Kasumi-1 (cell line): ENCODE results near the gene RNU1-4.
"Not testable (repeated sequence)": the region's sequence is repeated elsewhere in the genome, so short reads cannot be mapped to it uniquely, and the experiment has no call there.

Experiments used
- DNase-seq, 2 experiments: peaks; one replicate each; lab custom pipeline; 2025; lab: John Stamatoyannopoulos, UW

The RNU1-4 gene

DNA sequence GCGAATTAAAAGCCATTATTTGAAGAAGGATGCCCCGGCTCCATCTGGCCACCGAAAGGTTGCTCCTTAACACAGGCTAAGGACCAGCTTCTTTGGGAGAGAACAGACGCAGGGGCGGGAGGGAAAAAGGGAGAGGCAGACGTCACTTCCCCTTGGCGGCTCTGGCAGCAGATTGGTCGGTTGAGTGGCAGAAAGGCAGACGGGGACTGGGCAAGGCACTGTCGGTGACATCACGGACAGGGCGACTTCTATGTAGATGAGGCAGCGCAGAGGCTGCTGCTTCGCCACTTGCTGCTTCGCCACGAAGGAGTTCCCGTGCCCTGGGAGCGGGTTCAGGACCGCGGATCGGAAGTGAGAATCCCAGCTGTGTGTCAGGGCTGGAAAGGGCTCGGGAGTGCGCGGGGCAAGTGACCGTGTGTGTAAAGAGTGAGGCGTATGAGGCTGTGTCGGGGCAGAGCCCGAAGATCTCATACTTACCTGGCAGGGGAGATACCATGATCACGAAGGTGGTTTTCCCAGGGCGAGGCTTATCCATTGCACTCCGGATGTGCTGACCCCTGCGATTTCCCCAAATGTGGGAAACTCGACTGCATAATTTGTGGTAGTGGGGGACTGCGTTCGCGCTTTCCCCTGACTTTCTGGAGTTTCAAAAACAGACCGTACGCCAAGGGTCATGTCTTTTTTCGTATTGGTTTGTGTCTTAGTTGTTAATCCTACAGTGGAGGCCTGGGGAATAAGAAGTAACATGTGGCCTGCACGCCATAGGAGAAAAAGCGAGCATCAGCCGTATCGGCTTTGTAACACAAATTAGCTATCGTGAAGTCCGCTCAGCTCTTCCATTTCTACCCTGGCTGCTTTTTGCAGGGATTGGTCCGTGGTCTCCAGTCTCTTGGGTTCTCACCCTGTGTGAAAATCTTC, at the start of gene RNU1-4:
RNU1-4 (plus strand) TSS at position 470 of the 918 bp plus-strand sequence.
- DNase-seq: not testable (repeated sequence)

- not testable (repeated sequence) for DNase-seq
Measured at GRCh38 chr1:16690971-16691682, 49.2 kb upstream of the RNU1-4 start.

DNA sequence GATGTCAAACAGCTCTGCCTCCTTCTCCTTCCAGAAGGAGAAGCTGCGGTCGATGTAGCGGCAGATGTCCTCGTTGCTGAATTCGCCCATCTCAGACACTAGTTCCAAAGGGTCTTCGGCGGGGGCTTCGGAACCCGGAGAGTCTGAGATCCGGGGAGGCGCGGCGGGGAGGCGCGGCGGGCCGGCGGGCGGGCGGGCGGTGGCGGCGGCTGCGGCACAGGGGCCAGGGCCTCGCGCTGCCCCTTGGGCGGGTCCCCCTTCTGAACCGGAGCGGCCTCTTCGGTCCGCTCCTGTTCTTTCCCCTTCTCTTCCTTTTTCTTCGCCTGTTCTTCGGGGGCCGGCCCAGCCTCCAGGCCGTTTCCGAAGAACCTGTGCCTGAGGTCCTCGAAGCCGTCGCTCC, 48.0 kb upstream of the RNU1-4 start:
- not testable (repeated sequence) for DNase-seq

DNA sequence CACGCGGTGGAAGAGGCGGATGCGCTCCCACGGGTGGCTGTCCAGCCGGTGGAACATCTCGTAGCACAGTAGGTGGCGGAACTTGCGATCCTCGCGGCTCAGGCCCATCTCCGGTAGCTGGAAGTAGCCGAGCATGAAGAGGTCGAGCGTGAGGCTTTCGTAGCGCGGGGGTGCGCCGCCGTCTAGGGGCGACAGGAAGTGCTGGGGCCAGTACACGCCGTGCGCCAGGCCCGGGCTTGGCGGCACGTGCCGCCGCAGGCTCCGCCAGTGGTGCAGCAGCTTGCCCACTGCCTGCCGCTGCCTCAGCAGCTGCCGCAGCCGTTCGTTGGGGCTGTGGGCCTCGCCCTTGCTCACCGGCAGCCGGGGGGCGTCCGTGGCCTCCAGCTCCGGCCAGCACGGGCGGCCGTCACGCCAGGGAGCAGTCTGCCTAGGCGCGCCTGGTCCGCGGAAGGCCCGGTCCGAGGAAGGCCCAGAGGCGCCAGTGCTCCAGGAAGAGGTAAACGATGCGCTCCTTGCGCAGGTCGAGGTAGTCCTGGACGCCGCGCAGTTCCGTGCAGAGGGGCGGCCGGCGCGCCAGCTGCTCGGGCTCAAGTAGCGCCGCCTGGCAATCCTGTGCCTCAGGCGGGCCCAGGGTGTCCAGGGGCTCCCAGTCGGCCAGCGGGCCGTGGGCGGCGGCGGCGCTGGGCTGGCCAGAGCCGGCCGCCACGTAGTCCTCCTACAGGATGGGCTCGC, 47.4 kb upstream of the RNU1-4 start:
- not testable (repeated sequence) for DNase-seq

DNA sequence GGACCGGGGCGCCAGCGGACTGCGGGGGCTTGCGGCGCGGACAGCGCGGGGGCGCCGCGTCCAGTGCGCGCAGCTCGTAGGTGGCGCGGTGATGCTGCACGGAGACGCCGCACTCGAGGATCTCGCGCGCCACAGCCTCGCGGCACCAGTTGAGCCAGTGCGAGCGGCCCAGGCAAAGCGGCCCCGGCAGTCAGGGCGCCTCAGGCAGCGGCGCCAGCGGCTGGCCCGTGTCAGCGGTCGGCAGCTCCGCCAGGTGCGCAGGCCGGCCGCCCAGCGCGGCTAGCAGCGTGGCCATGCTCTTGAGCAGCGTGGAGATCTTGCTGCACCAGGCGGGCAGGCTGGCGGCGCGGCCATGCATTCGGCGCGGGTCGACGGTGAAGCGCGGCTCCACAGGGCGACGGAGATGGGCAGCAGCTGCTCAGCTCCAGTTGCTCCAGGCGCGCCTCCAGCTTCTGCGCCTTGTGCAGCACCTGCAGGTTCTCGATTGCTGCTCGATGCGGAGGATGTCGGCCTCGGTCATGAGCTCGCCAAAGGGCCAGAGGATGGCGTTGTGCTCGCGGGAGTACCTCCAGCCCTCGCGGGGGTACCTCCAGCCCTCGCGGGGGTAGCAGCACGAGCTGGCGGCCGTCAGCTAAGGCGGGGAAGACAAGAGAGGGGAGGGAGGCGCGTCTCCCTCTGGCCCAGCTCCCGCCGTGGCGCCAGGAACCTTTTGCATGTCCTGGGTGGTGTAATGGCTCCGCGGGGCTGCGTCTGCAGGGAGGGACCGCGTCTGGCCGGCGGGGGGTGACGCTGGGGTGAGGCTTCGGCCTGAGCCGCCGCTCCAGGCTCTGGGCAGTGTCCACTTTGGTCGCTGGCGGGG, 46.6 kb upstream of the RNU1-4 start:
- DNase-seq: not testable (repeated sequence)

DNA sequence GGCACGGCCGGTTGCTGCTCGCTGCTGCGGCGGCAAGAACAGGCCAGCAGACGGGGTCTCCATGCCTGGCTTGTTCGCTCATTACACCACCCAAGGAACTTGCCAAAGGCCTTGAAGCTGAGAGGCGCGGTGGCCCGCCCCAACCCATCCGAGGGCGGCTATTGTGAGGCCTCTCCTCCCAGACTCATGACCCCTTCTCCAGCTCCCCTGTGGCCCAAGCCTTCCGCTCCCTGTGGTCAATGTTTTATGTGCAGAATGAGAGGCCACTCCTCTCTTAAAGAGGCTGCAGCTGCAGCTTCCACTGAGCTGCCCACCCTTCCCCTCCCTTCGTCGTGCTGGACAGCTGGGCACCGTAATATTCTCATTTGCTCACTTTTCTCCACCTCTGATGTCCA, 46.0 kb upstream of the RNU1-4 start:
- not testable (repeated sequence) for DNase-seq

DNA sequence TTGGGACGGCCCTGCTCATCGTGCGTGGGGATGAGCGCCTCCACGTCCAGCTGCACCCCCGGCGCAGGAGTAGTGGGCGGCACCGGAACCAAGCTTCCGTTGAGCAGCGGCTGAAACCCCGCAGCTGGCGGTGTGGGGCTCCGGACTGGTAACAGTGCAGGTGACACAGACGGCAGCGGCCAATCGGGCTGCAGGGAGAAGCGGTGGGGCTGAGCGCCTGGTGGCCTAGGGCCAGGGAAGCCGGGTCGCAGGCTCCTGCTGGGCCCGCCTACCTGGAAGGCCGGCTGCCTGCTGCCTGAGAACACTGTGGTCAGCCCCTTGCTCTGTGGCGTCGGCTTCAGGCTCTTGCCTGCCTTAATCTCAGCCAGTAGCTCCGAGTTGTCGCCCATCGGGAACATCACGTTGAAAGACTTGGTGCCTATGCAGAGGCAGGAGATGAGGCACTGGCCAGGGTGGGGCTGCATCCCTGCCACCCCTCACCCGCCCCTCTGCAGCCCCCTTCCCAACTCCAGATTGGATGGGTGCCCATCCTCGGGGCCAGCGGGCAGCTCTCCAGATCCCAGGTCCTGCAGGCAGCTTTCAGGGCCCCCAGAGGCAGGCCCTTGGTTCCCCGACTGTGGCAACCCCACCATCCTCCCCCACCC, 43.7 kb upstream of the RNU1-4 start:
- not testable (repeated sequence) for DNase-seq

DNA sequence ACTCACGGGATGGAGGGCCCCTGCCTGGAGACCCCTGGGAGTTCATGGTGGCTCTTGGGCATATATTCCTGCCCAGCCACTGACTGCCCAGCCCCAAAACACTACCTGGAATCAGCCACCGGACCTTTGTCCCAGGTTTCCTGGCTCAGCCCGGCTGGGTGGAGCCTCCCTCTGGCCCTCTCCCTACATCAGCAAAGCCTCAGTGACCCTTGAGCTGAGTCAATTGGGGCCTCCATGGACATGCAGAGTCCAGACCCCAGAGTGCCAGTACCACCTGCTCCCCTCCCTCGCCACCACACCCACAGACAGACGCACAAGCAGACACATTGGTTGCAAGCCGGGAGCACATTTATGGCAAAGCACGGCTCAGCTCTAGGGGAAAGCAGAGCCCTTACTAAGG, 43.2 kb upstream of the RNU1-4 start:
- DNase-seq: not testable (repeated sequence)

- not testable (repeated sequence) for DNase-seq
Measured at GRCh38 chr1:16699440-16699839, 40.9 kb upstream of the RNU1-4 start.

- not testable (repeated sequence) for DNase-seq
Measured at GRCh38 chr1:16700138-16700895, 40.0 kb upstream of the RNU1-4 start.

GRCh38 chr1:16701189-16701588, 39.1 kb upstream of the RNU1-4 start:
- DNase-seq: not testable (repeated sequence)

GRCh38 chr1:16702280-16702679, 38.0 kb upstream of the RNU1-4 start:
- not testable (repeated sequence) for DNase-seq

GRCh38 chr1:16703141-16703540, 37.2 kb upstream of the RNU1-4 start:
- DNase-seq: not testable (repeated sequence)

DNA sequence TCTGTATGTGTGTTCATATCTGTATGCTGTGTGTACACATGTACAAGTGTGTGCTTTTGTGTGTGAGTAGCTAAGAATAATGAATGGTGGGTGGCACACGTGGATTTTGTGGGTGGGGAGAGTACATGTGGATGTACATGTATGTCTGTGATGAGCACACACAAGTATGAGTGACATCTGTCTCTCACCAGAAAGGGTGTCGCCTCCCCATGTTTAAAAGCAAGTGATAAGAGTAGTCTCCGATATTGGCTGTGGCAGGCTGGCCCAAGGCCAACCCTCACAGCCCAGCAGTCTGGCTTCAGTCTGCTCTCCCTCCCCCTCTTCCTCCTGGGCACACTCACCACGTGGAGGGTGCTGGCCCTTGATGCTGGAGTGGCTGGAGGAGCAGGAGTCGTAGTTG, 36.7 kb upstream of the RNU1-4 start:
- DNase-seq: not testable (repeated sequence)

DNA sequence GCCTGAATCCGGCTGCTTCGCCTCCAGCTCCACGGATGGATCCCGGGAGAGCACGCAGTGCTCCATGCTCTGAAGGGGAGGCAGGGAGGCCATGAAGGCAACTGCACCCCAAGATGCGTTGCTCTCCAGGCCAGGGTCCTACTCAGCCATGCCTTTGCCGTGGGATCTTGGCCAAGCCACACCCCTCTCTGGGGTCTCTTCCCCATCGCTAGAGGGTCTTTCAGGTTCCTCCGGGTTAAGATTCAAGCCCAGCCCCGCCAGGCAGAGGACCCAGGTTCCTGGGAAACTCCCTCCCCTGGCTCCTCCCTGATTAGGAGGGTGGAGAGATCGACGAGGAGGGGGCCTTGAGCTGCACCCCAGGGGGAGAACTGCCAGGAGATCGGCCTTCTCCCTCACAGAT, 36.2 kb upstream of the RNU1-4 start:
- not testable (repeated sequence) for DNase-seq

- not testable (repeated sequence) for DNase-seq
Measured at GRCh38 chr1:16704502-16705100, 35.7 kb upstream of the RNU1-4 start.

DNA sequence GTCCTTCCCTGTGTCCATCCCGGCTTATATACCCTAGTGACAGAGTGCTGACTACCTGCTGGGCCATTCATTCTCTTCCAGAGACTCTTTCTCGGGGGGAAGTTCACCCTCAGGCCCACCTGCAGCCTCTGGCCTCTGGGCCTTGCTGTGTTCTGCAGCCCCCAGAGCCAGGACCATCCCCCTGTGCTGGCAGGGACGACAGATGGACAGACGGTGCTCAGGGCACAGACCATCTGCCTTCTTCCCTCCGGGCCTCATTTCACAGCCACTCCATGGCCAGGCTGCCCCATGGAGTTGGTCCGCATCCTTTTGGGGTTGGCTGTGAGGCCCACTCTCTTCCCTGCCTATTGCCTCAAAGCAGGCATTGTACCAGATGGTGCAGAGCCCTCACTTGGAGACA, 34.0 kb upstream of the RNU1-4 start:
- not testable (repeated sequence) for DNase-seq

DNA sequence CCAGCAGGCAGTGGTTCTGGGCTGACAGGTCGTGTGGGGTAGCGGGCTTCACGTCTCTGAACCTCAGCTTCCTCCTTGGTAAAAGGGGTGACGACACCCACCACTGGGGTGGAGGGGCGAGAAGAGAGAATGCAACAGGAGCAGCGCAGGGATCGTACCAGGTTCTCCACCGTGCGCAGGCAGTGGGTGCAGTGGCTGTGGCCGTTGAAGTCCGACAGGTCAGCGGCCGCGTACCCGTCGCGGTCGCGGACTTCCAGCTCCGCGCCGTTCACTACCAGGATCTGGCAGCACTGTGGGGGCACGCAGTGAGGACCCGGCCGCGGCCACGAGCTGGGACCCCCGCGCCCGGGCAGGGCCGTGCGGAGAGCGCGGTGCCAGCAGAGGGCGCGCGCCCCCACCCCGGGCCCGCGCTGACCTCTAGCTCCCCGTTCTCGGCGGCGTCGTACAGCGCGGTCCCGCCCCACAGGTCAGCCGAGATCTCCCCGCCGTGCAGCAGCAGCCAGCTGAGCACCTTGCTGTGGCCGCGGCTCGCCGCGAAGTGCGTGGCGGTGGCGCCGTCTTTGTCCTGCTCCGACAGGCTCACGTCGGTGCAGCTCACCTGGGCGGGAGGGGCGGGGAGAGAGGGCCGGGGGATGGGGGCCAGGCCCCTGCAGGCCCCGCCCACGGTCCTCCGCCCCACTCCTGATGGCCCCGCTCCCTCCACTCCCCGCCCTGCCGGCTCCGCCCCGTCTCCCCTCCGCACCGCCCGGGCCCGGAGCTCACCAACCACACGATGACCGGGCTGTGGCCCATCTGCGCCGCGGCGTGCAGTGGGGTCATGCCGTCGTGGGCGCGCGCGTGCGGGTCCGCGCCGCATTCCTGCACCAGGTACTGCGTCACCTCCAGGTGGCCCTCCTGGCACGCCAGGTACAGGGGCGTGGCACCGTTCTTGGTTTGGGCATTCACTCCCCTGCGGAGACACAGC, 32.9 kb upstream of the RNU1-4 start:
- not testable (repeated sequence) for DNase-seq
